Measurements from ENCODE around the gene EDDM3A. TPM values are rescaled to one million over a fixed set of nuclear protein-coding genes. Genes with fewer than 3 reads are reported as not detected.

The EDDM3A gene, protein sequence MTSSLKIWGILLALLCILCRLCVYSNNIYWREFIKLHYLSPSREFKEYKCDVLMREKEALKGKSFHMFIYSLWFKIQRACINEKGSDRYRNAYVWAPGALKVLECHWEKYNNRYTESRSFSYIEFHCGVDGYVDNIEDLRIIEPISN
- not detected in 2 replicates for total RNA-seq (2021)
- Bru-seq, nascent RNA = not detected
- BruChase-seq, experiment 1, labeled RNA remaining after a 2-hour chase = not detected
- BruChase-seq, experiment 2, labeled RNA remaining after a 6-hour chase = not detected
- long read RNA-seq = 0 reads

DNA sequence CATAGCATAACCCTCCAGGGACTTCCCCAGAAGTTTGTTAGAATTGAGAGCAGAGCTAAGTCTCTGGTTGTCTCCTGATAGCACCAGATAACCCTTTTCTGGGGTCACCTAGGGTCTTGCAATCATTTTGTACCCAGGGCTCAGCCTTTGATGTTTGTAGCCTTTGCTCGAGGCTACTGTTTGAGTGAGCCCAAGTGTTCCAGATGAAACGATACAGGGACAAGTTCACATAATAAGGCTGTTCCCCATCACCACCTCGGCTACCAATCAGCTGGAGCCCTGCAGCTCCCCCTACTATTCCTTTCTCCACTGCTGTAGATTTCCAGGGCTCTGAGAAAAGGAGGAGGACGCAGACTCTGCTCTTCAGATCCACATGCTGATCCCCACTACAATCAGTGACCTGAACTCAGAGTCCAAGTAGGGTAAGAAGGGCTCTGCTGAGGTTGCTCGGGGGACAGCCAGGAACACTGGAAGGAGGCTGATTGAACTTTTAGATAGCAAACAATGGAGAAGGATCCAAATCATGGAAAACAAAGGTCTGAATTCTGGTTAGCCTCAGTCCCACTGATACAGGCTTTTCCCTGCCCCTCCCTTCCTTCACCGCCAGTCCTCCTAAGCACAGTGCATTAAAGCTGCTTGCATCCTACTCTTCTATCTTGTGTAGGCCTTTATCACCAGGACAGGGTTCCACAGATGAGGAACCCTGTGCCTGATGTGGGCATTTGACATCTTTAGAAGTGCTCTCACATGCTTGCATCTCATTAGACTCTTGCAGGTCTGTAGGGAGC, at the start of gene EDDM3A:
EDDM3A (plus strand) TSS at position 317 of the 788 bp plus-strand sequence. CDS start 1,694 bp downstream, outside the sequence.
- Histone ChIP-seq H3K4me1 (ENCODE audit: insufficient read depth, low read length, poor library complexity, severe bottlenecking) (no peaks in the 10 kb centered on the region), H3K4me3 (ENCODE audit: low read depth, low read length, poor library complexity, severe bottlenecking) (no peak within 1 kb of the TSS), H3K27me3 (replicated peaks; ENCODE audit: insufficient read depth, low read depth, low read length, poor library complexity) (no peaks in the 10 kb centered on the region), H3K27ac (ENCODE audit: low read depth, low read length, poor library complexity, severe bottlenecking) (no peak within 1 kb of the TSS), H3K36me3 (ENCODE audit: insufficient read depth, low read length, poor library complexity, severe bottlenecking) (no peaks in the 10 kb centered on the region), H3K9me3 (ENCODE audit: low read depth, low read length, poor library complexity, severe bottlenecking) (no peaks in the 10 kb centered on the region)
- CTCF ChIA-PET = no interaction called here
- no peak for DNase-seq (ENCODE audit: low spot score)
- intact Hi-C loops (cut with micrococcal nuclease; ENCODE audit: unreplicated experiment) = no loop called here
- TF ChIP-seq CTCF (conservative IDR thresholded peaks at IDR 0.05; ENCODE audit: low read depth, low read length) (no peak), EZH2 (IDR thresholded peaks at IDR 0.05; ENCODE audit: borderline replicate concordance, low read depth, low read length, poor library complexity, severe bottlenecking) (no peak)
- BruUV-seq (replicated peaks) = no TSS peak
- POLR2A ChIA-PET (ENCODE audit: low non-redundant PET) = no interaction called here

DNA sequence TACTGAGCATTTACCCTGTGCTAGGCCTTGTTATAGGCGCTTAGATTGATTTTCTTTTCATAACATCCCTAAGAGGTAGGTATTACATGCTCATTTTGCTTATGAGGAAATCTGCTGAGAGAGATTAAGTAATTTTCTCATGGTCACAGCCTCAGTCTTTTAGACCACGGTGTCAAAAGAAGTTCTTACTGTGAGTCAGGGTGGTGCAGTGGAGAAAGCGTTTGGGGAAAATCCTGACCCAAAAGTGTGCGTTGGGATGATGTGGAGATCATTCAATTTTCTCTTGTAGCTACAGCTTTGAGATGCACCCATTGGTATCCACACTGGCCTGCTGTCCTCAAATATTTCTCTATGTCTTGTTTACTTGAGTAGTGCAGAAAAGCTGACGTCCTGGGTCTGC, 48.9 kb upstream of the EDDM3A start:
- no peak for DNase-seq (ENCODE audit: low spot score)
- TF ChIP-seq CTCF (conservative IDR thresholded peaks at IDR 0.05; ENCODE audit: low read depth, low read length) (no peak), EZH2 (IDR thresholded peaks at IDR 0.05; ENCODE audit: borderline replicate concordance, low read depth, low read length, poor library complexity, severe bottlenecking) (no peak)
- no TSS peak for BruUV-seq (replicated peaks)
- CTCF ChIA-PET = interaction anchor here (1.0 to 1.7 kb wide), 4 partner anchors 159 to 275 kb away, joined by 3 to 10 read pairs (median 6); no protein-coding TSS in a partner anchor
- POLR2A ChIA-PET (ENCODE audit: low non-redundant PET) = no interaction called here
- no peak overlapping the region for H3K4me3 ChIP-seq (ENCODE audit: low read depth, low read length, poor library complexity, severe bottlenecking)
- H3K4me1 ChIP-seq (ENCODE audit: insufficient read depth, low read length, poor library complexity, severe bottlenecking) = no peaks in the 10 kb centered on the region
- H3K27me3 ChIP-seq (replicated peaks; ENCODE audit: insufficient read depth, low read depth, low read length, poor library complexity) = no peaks in the 10 kb centered on the region
- H3K9me3 ChIP-seq (ENCODE audit: low read depth, low read length, poor library complexity, severe bottlenecking) = no peaks in the 10 kb centered on the region
- no peak overlapping the region for H3K27ac ChIP-seq (ENCODE audit: low read depth, low read length, poor library complexity, severe bottlenecking)
- intact Hi-C loops (cut with micrococcal nuclease; ENCODE audit: unreplicated experiment) = loop anchor here (1.0 to 10.0 kb wide), 4 partner anchors 159 to 338 kb away; partner anchors contain the start of genes RNASE13 and TPPP2
- no peaks in the 10 kb centered on the region for H3K36me3 ChIP-seq (ENCODE audit: insufficient read depth, low read length, poor library complexity, severe bottlenecking)

GRCh38 chr14:20697273-20698017, 48.2 kb upstream of the EDDM3A start:
- Histone ChIP-seq H3K27me3 (replicated peaks; ENCODE audit: insufficient read depth, low read depth, low read length, poor library complexity) (no peaks in the 10 kb centered on the region), H3K9me3 (ENCODE audit: low read depth, low read length, poor library complexity, severe bottlenecking) (no peaks in the 10 kb centered on the region), H3K27ac (ENCODE audit: low read depth, low read length, poor library complexity, severe bottlenecking) (no peak overlapping the region), H3K4me1 (ENCODE audit: insufficient read depth, low read length, poor library complexity, severe bottlenecking) (no peaks in the 10 kb centered on the region), H3K4me3 (ENCODE audit: low read depth, low read length, poor library complexity, severe bottlenecking) (no peak overlapping the region), H3K36me3 (ENCODE audit: insufficient read depth, low read length, poor library complexity, severe bottlenecking) (no peaks in the 10 kb centered on the region)
- intact Hi-C loops (cut with micrococcal nuclease; ENCODE audit: unreplicated experiment) = loop anchor here (1.0 to 10.0 kb wide), 4 partner anchors 158 to 337 kb away; partner anchors contain the start of genes RNASE13 and TPPP2
- no TSS peak for BruUV-seq (replicated peaks)
- ChIA-PET CTCF (interaction anchor here (1.4 to 1.7 kb wide), 3 partner anchors 158 to 176 kb away, joined by 5 to 10 read pairs (median 7); no protein-coding TSS in a partner anchor), POLR2A (ENCODE audit: low non-redundant PET) (no interaction called here)
- TF ChIP-seq CTCF (conservative IDR thresholded peaks at IDR 0.05; ENCODE audit: low read depth, low read length) = peak; percentile 77
- no peak for TF ChIP-seq EZH2 (IDR thresholded peaks at IDR 0.05; ENCODE audit: borderline replicate concordance, low read depth, low read length, poor library complexity, severe bottlenecking)
- DNase-seq (ENCODE audit: low spot score) = peak; percentile 77

Measured in A673 (cell line).